H1 (cell line): ENCODE results near the gene WFIKKN1. TPM values are rescaled to one million over a fixed set of nuclear protein-coding genes. Genes with fewer than 3 reads are reported as not detected.

ENCODE experiments used
- CTCF ChIA-PET: fragments of 300-600 bp; sonication (Branson Sonifier 250); formaldehyde crosslinking; loops from one replicate; lab custom pipeline; 2021; ENCODE audit not compliant: partially characterized antibody; lab: Charles Lee
- POLR2A ChIA-PET: fragments of 300-600 bp; sonication (Branson Sonifier 250); formaldehyde crosslinking; loops from one replicate; lab custom pipeline; 2021; ENCODE audit warnings: inconsistent platforms; ENCODE audit not compliant: partially characterized antibody; lab: Charles Lee
- DNase-seq, 2 experiments: peaks; one replicate each; pipeline versions ENCODE4 v3.0.0 to v3.0.0-alpha.2; 2010 to 2022; ENCODE audit warnings: low spot score in 2 of 2, low read depth in 1 of 2, mixed read lengths in 1 of 2
- FAIRE-seq: peaks from 2 replicates; lab custom pipeline; 2011; peaks lifted over from hg19 to GRCh38; lab: Jason Lieb, UNC
- H2AFZ ChIP-seq: 2 replicates; pipeline ENCODE4 v1.8.1; 2012; ENCODE audit warnings: low read length, inconsistent platforms
- H2AK5ac ChIP-seq: 2 replicates; pipeline ENCODE4 v1.6.1; 2013; ENCODE audit warnings: low read depth, low read length
- H2BK120ac ChIP-seq: replicated peaks from 2 replicates; pipeline ENCODE3; 2013; ENCODE audit warnings: low read depth, low read length, inconsistent platforms
- H2BK12ac ChIP-seq: 2 replicates; pipeline ENCODE4 v1.6.1; 2013; ENCODE audit warnings: low read depth, low read length
- H2BK15ac ChIP-seq: 2 replicates; pipeline ENCODE4 v1.6.1; 2013; ENCODE audit warnings: low read length
- H2BK20ac ChIP-seq: 2 replicates; pipeline ENCODE4 v1.6.1; 2013; ENCODE audit warnings: low read length
- H2BK5ac ChIP-seq: 2 replicates; pipeline ENCODE4 v1.6.1; 2013; ENCODE audit warnings: low read depth, low read length
- H3K14ac ChIP-seq: 2 replicates; pipeline ENCODE4 v1.6.1; 2013; ENCODE audit warnings: inconsistent platforms; ENCODE audit not compliant: insufficient read length
- H3K18ac ChIP-seq: 2 replicates; pipeline ENCODE4 v1.6.1; 2013; ENCODE audit warnings: low read length; ENCODE audit errors: extremely low read depth
- H3K23ac ChIP-seq: 2 replicates; pipeline ENCODE4 v1.6.1; 2013; ENCODE audit warnings: inconsistent platforms; ENCODE audit not compliant: insufficient read length
- H3K23me2 ChIP-seq: 2 replicates; pipeline ENCODE4 v1.6.1; 2013; ENCODE audit warnings: low read depth, low read length
- H3K27ac ChIP-seq: 2 replicates; pipeline ENCODE4 v1.6.1; 2011; ENCODE audit warnings: low read depth, low read length, inconsistent platforms
- H3K27me3 ChIP-seq, 4 experiments: replicated peaks in 1 of 4; 1 replicate in 1 of 4; 2 replicates in 3 of 4; pipeline versions ENCODE4 v1.6.1 to v1.8.1; 2011 to 2013; ENCODE audit warnings: low read length in 3 of 4, mild to moderate bottlenecking in 3 of 4, inconsistent platforms in 2 of 4, mixed read lengths in 2 of 4, moderate library complexity in 1 of 4; ENCODE audit not compliant: control insufficient read depth in 3 of 4, insufficient read depth in 3 of 4; ENCODE audit errors: extremely low read depth in 1 of 4
- H3K36me3 ChIP-seq, 4 experiments: 2 replicates each; pipeline versions ENCODE4 v1.6.1 to v1.8.1; 2011 to 2013; ENCODE audit warnings: mild to moderate bottlenecking in 4 of 4, low read length in 3 of 4, moderate library complexity in 2 of 4, control low read depth in 1 of 4, inconsistent platforms in 1 of 4; ENCODE audit not compliant: insufficient read depth in 4 of 4, control insufficient read depth in 2 of 4
- H3K4ac ChIP-seq: replicated peaks from 2 replicates; pipeline ENCODE3; 2013; ENCODE audit warnings: low read length, low read depth, mixed read lengths, inconsistent platforms; ENCODE audit not compliant: insufficient read length
- H3K4me1 ChIP-seq, 4 experiments: replicated peaks in 1 of 4; 1 replicate in 1 of 4; 2 replicates in 3 of 4; pipeline versions ENCODE4 v1.6.1 to v1.8.1; 2011 to 2013; ENCODE audit warnings: low read length in 3 of 4, inconsistent platforms in 2 of 4, mixed read lengths in 1 of 4; ENCODE audit not compliant: insufficient read depth in 4 of 4, control insufficient read depth in 3 of 4
- H3K4me2 ChIP-seq, 2 experiments: 2 replicates each; pipeline versions ENCODE4 v1.6.1 to v1.8.1; 2011 to 2013; ENCODE audit warnings: low read depth in 2 of 2, low read length in 2 of 2, control low read depth in 1 of 2, inconsistent platforms in 1 of 2, mild to moderate bottlenecking in 1 of 2; ENCODE audit not compliant: insufficient read depth in 1 of 2
- H3K4me3 ChIP-seq, 4 experiments: fragments of 200-600, 300-600 bp in 1 of 4; sonication (generic), shearing (Covaris generic), sonication (Bioruptor Twin) in 1 of 4; 2 replicates each; pipeline versions ENCODE4 v1.5.1 to v1.8.1; 2011 to 2016; ENCODE audit warnings: low read length in 4 of 4, low read depth in 3 of 4, control low read depth in 2 of 4, inconsistent platforms in 2 of 4, mild to moderate bottlenecking in 2 of 4, mixed read lengths in 1 of 4, moderate library complexity in 1 of 4; ENCODE audit not compliant: insufficient read depth in 2 of 4; ENCODE audit errors: extremely low read depth in 1 of 4
- H3K56ac ChIP-seq: replicated peaks from 2 replicates; pipeline ENCODE3; 2013; ENCODE audit warnings: low read depth, mild to moderate bottlenecking, mixed read lengths, low read length, inconsistent platforms; ENCODE audit not compliant: insufficient read length
- H3K79me1 ChIP-seq: 2 replicates; pipeline ENCODE4 v1.6.1; 2013; ENCODE audit warnings: low read depth, low read length, control low read depth
- H3K79me2 ChIP-seq, 2 experiments: 2 replicates each; pipeline versions ENCODE4 v1.6.1 to v1.8.1; 2012 to 2013; ENCODE audit warnings: low read length in 2 of 2, mild to moderate bottlenecking in 2 of 2, inconsistent platforms in 1 of 2; ENCODE audit not compliant: insufficient read depth in 2 of 2, control insufficient read depth in 1 of 2
- H3K9ac ChIP-seq, 4 experiments: replicated peaks in 1 of 4; 1 replicate in 1 of 4; 2 replicates in 3 of 4; pipeline versions ENCODE4 v1.6.1 to v1.8.1; 2011 to 2013; ENCODE audit warnings: low read depth in 3 of 4, low read length in 3 of 4, control low read depth in 2 of 4, mild to moderate bottlenecking in 2 of 4, moderate library complexity in 2 of 4, inconsistent platforms in 1 of 4; ENCODE audit errors: extremely low read depth in 1 of 4
- H3K9me3 ChIP-seq, 2 experiments: 2 replicates each; pipeline versions ENCODE4 v1.6.1 to v1.8.1; 2012 to 2013; ENCODE audit warnings: mild to moderate bottlenecking in 2 of 2, moderate library complexity in 2 of 2, control low read depth in 1 of 2, inconsistent platforms in 1 of 2, low read depth in 1 of 2, low read length in 1 of 2, mixed read lengths in 1 of 2; ENCODE audit not compliant: insufficient read depth in 2 of 2
- H4K20me1 ChIP-seq, 2 experiments: replicated peaks in 1 of 2; 2 replicates each; pipeline versions ENCODE3 to v1.8.1; 2011 to 2013; ENCODE audit warnings: inconsistent platforms in 2 of 2, low read length in 2 of 2, mild to moderate bottlenecking in 1 of 2; ENCODE audit not compliant: insufficient read depth in 2 of 2, control insufficient read depth in 1 of 2
- H4K5ac ChIP-seq: 2 replicates; pipeline ENCODE4 v1.6.1; 2013; ENCODE audit warnings: low read length, low read depth, mixed read lengths, inconsistent platforms; ENCODE audit not compliant: insufficient read length
- H4K8ac ChIP-seq: 2 replicates; pipeline ENCODE4 v1.8.0; 2013; ENCODE audit warnings: mild to moderate bottlenecking, moderate library complexity, low read length, inconsistent platforms; ENCODE audit not compliant: insufficient read depth; ENCODE audit errors: extremely low read depth
- H4K91ac ChIP-seq: replicated peaks from 2 replicates; pipeline ENCODE3; 2013; ENCODE audit warnings: low read length, mixed read lengths, inconsistent platforms; ENCODE audit not compliant: insufficient read length
- CREB1 ChIP-seq: IDR thresholded peaks from 2 replicates; pipeline ENCODE4 v1.6.1; 2012; ENCODE audit warnings: inconsistent platforms
- CTBP2 ChIP-seq: IDR thresholded peaks from 2 replicates; pipeline ENCODE4 v1.7.0; 2011; ENCODE audit warnings: borderline replicate concordance, mild to moderate bottlenecking, moderate library complexity, mixed read lengths, low read length; ENCODE audit not compliant: insufficient read depth, insufficient read length
- POLR2A ChIP-seq, 2 experiments: IDR thresholded peaks; 1 replicate in 1 of 2; 2 replicates in 1 of 2; pipeline ENCODE4 v1.6.1; 2011; ENCODE audit warnings: low read depth in 2 of 2, low read length in 2 of 2, mild to moderate bottlenecking in 2 of 2; ENCODE audit errors: control extremely low read depth in 1 of 2
- POLR2AphosphoS5 ChIP-seq: IDR thresholded peaks from 2 replicates; pipeline ENCODE4 v1.6.1; 2011; ENCODE audit warnings: low read depth, low read length
- SIN3A ChIP-seq, 2 experiments: IDR thresholded peaks in 1 of 2; conservative IDR thresholded peaks in 1 of 2; 2 replicates each; pipeline ENCODE4 v1.6.1; 2011 to 2012; ENCODE audit warnings: low read length in 2 of 2, improper control_type of control experiment in 1 of 2, low read depth in 1 of 2, mild to moderate bottlenecking in 1 of 2
- SIX5 ChIP-seq: IDR thresholded peaks from 2 replicates; pipeline ENCODE4 v1.6.1; 2011; ENCODE audit warnings: mild to moderate bottlenecking, low read depth, low read length
- WGBS, 2 experiments: shearing (Covaris generic) in 1 of 2; methylation state at CpG; one replicate each; pipeline versions ENCODE4 v1.1.6 to v1.1.7; 2013 to 2015; ENCODE audit warnings: low lambda C conversion rate in 2 of 2, mixed read lengths in 2 of 2, inconsistent platforms in 1 of 2, low coverage in 1 of 2, missing lambda C conversion rate in 1 of 2; ENCODE audit not compliant: insufficient replicate concordance in 2 of 2, insufficient coverage in 1 of 2, insufficient read length in 1 of 2; ENCODE audit errors: extremely low coverage in 1 of 2, missing lambda C conversion rate in 1 of 2; 5-methylcytosine and 5-hydroxymethylcytosine counted together
- polyA plus RNA-seq, 7 experiments: library from polyadenylated mRNA; depleted of rRNA in 3 of 7; stranded (reverse) in 5 of 7; unstranded in 2 of 7; fragments of >200 nt in 5 of 7; fragments of 200-250 nt in 2 of 7; gene quantifications; 1 replicate in 5 of 7; 2 replicates in 1 of 7; 4 replicates in 1 of 7; pipeline versions ENCODE4 v1.2.1 to v1.2.3, GENCODE V29; 2011 to 2013; ENCODE audit warnings: missing spikeins in 2 of 7, mixed read lengths in 2 of 7
- total RNA-seq: library from RNA; stranded (reverse); fragmentation: NEBNext Ultra II Directional; extraction: Animal tissue kit (Norgen Biotek cat#: 25700); gene quantifications from 2 replicates; pipeline ENCODE4 v1.2.1, GENCODE V29; 2021

Gene WFIKKN1
- total and polyA plus RNA-seq, 2 of the 8 experiments (the other 6 are each of a cell fraction or from before 2014, with no cell fraction given) = 11.4 to 15.8 TPM

DNA sequence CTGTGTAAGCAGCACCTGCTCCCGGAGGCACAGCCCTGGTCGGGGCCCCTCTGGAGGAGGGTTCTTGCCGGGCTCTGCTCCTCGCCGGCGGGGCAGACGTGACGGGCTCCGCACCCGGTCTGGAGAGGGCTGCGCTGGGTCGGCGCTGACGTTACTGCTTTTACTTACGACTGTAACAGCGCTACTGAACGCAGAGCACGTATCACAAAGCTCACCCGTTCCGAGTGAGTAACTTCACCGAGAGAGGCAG lies 42.2 kb upstream of the WFIKKN1 start:
- POLR2A ChIA-PET = interaction anchor here (0.9 to 2.3 kb wide), 15 partner anchors 8 to 102 kb away, joined by 3 to 9 read pairs (median 4); partner anchors contain the start of genes METTL26, STUB1, WDR24 and WDR90
- H3K23me2 ChIP-seq = peaks cover 11% of the 10 kb centered on the region
- peak overlapping the region; percentile 41; the same call in 1 of the 2 replicates for H2BK5ac ChIP-seq
- peaks cover 0 to 45% (median 30%) of the 10 kb centered on the region in 4 experiments; a peak in 5 of 7 replicates for H3K27me3 ChIP-seq
- no peaks in the 10 kb centered on the region for H3K9me3 ChIP-seq
- TF ChIP-seq POLR2A (IDR thresholded peaks at IDR 0.05; ENCODE audit: control extremely low read depth in 1 of 2, low read depth in 2 of 2, low read length in 2 of 2) (peak in 1 of 2 experiments; percentile 56; a peak in 2 of 3 replicates), POLR2AphosphoS5 (peak; percentile 39; the same call in 1 of the 2 replicates), SIN3A (conservative IDR thresholded peaks at IDR 0.05 in 1 of 2, IDR thresholded peaks at IDR 0.05 in 1 of 2; ENCODE audit: low read depth in 1 of 2, low read length in 2 of 2) (peak; percentile 19 to 57; a peak in 1 of 4 replicates), CTBP2 (no peak), CREB1 (0 out of 2 replicates have a peak, but pooled peaks have one; percentile 41), SIX5 (no peak)
- TF ChIP-seq, all 59 proteins: peak for 4
- CTCF ChIA-PET = interaction anchor here (0.7 to 4.3 kb wide), 5 partner anchors 8 to 33 kb away, joined by 3 to 30 read pairs (median 3); no protein-coding TSS in a partner anchor
- Histone ChIP-seq H2BK120ac (peak overlapping the region; percentile 64), H4K20me1 (peaks cover 16 to 43% of the 10 kb centered on the region in 2 experiments), H3K79me2 (peaks cover 0 to 15% of the 10 kb centered on the region in 2 experiments; a peak in 2 of 4 replicates), H3K79me1 (peaks cover 8% of the 10 kb centered on the region; the same call in 1 of the 2 replicates), H3K18ac (0 out of 2 replicates have a peak overlapping the region, but pooled peaks have one; percentile 44), H2AK5ac (no peak overlapping the region; the same call in 1 of the 2 replicates), H3K23ac (no peak overlapping the region), H2BK20ac (no peak overlapping the region), H3K36me3 (no peaks in the 10 kb centered on the region), H4K5ac (peak overlapping the region; percentile 69), H2BK15ac (no peak overlapping the region), H3K56ac (peak overlapping the region; percentile 69), H3K4me3 (peak overlapping the region; percentile 90 to 94 (median 91)), H3K9ac (peak overlapping the region; percentile 71 to 95 (median 92)), H3K4ac (peak overlapping the region; percentile 53), H2AFZ (no peak overlapping the region), H3K4me2 (peak overlapping the region; percentile 75 to 78), H3K14ac (no peak overlapping the region), H4K8ac (peak overlapping the region; percentile 100), H4K91ac (peak overlapping the region; percentile 74), H3K27ac (peak overlapping the region; percentile 99), H3K4me1 (peaks cover 0 to 24% (median 16%) of the 10 kb centered on the region in 4 experiments; a peak in 6 of 7 replicates), H2BK12ac (no peak overlapping the region)
- DNase-seq = peak in 1 of 2 experiments; percentile 71
- WGBS, 2 experiments = 6% methylated on average over 21 of the region's 21 CpGs; no CpG with 5 or more reads in 1 of the 2 experiments
- FAIRE-seq = no peak
